Measurements from ENCODE around the gene SOBP.

- TF ChIP-seq, protein P1, sequence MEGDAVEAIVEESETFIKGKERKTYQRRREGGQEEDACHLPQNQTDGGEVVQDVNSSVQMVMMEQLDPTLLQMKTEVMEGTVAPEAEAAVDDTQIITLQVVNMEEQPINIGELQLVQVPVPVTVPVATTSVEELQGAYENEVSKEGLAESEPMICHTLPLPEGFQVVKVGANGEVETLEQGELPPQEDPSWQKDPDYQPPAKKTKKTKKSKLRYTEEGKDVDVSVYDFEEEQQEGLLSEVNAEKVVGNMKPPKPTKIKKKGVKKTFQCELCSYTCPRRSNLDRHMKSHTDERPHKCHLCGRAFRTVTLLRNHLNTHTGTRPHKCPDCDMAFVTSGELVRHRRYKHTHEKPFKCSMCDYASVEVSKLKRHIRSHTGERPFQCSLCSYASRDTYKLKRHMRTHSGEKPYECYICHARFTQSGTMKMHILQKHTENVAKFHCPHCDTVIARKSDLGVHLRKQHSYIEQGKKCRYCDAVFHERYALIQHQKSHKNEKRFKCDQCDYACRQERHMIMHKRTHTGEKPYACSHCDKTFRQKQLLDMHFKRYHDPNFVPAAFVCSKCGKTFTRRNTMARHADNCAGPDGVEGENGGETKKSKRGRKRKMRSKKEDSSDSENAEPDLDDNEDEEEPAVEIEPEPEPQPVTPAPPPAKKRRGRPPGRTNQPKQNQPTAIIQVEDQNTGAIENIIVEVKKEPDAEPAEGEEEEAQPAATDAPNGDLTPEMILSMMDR (IDR thresholded peaks at IDR 0.05), result no peak
- TF ChIP-seq POLR2A (IDR thresholded peaks at IDR 0.05), result no peak
Observed at GRCh38 chr6:107493158-107494057, 3.5 kb downstream of the SOBP start.
